Measurements from ENCODE around the gene ELAVL1.

ELAVL1 gene

DNA sequence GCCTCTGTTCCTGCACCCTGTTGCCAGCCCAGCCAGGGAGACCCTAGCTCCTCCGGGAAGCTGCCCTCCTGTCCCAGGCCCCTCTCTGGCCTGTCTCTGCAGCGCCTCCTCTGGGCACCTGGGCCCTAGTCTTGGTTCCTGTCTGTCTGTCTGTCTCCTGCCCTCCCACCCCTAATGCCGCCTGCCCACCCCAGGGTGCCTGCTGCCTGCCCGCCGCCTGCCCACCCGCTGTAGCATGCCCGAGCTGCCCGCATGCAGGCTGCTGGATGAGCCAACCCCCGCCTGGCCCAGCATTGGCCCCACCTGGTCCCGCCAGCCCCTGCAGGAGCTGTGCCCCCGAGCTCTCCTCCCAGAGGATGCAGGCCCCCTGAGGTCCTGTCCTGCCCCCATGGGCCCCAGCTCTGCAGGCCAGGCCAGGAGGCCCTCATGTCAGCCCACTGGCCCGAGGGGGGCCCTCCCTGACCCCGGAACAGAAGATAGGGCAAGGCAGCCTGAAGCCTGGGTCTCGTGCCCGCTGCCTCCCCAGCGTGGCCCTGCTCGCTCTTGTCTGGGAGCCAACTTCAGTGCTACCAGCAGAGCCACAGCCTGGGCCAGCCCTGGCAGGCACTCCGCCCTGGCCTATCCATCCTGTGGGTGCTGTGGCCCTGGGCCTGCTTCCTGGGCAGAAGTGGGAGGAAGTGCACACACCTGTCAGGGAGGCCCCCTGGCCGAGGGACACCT lies 96.5 kb downstream of the ELAVL1 start:
- DNase-seq = no peak

All from NCI-H1105 (cell line).